SK-MEL-5 (cell line): ENCODE results near the gene RALGAPA2. TPM values are rescaled to one million over a fixed set of nuclear protein-coding genes. Genes with fewer than 3 reads are reported as not detected.

Experiments used
- DNase-seq: peaks from one replicate; pipeline ENCODE4 v3.0.0-alpha.2; 2016; ENCODE audit warnings: low read depth, low spot score
- in situ Hi-C: cut with HindIII; loops from 2 replicates; pipeline ENCODE4 v1.10.0; 2016; ENCODE audit warnings: low sequenced_read_pairs, high pct_unique_total_duplicates, low pct_unique_long_range_greater_than_20kb
- total RNA-seq: library from RNA; depleted of rRNA; stranded (reverse); fragments of >200 nt; shearing (Covaris generic); gene quantifications from 2 replicates; pipeline ENCODE4 v1.2.3, GENCODE V29; 2014

The RALGAPA2 gene
- total RNA-seq, 1 experiment from 2014 or later = 9.3 TPM

GRCh38 chr20:20612251-20612650 lies 100.2 kb downstream of the RALGAPA2 start:
- DNase-seq = no peak
- in situ Hi-C loops = no loop called here

DNA sequence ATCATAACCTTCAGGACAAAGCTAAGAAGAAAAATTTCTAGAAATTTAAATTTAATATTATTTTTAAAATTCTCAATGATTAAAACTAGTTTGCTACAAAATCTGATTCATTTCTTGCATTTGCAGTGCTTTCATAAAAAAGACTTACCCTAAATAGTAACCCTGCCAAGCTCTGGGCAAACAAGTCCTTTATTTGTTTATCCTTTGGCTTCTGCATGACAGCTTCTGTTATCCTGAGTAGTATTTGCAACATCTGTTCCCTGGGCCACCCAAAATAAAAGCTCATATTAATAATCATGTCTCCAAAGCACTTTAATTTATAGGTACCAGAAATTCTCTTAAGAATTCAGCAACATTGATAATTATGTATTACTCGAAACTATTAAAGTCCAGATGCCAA lies 101.3 kb downstream of the RALGAPA2 start:
- in situ Hi-C loops = no loop called here

GRCh38 chr20:20609522-20609921 lies 102.9 kb downstream of the RALGAPA2 start:
- no peak for DNase-seq
- in situ Hi-C loops = no loop called here

More for the DNA sequence above, 101.3 kb downstream of the RALGAPA2 start:
- no peak for DNase-seq

DNA sequence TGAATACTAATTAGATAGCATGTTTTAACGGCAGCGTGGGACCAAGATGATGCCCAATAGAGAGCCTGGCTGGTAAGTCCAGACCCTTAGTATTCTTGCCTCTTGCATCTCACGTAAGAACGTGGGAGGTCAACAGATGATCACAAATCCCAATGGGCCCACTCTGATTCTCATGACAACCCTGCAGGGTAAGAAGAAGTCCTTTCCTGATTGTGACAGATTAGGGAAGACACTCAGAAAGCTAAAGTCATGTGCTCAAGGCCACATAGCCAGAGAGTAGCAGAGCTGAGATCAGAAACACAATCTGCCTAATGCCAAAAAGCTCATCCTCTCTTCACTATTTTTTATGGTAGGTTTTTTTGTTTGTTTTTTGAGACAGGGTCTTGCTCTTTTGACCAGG lies 103.8 kb downstream of the RALGAPA2 start:
- in situ Hi-C loops = no loop called here

DNA sequence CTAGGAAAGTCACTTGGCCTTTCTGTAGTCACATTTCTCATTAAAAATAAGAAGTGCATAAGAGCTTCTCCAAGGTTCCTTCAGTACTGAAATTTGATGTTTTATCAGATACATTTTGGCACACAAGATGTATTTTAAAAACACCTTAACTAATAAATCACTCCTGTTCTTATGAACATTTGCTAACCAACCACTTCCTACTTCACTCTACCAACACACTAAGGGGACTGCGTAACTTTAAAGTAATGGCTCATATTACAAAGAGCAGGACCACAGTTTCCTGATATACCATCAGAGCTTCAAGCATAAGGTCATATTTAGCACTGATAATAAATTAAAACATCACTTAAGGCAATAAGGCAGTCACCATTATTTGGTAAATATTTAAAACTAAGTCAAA lies 104.4 kb downstream of the RALGAPA2 start:
- in situ Hi-C loops = no loop called here
- DNase-seq = no peak

More for the DNA sequence above, 103.8 kb downstream of the RALGAPA2 start:
- DNase-seq = no peak

DNA sequence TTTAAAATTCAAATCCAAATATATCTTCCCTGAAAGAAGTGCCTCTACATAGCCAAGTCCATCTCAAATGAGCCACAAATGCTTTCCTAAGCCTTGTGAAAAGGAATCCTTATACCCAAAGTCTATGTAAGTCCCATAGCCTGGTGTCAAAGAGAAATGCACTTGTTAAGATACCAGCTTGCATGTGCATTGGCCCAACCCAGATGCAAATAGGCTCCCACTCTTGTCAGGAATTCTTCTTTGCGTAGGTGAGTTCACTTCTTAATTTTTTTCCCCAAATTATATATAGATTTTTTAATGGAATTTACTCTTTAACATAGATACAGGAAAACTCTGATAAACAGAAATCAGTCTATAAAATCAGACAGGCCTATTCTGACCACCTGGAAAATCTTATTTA lies 105.6 kb downstream of the RALGAPA2 start:
- no peak for DNase-seq
- in situ Hi-C loops = no loop called here

GRCh38 chr20:20606050-20606449 lies 106.4 kb downstream of the RALGAPA2 start:
- in situ Hi-C loops = no loop called here
- DNase-seq = no peak

- no peak for DNase-seq
- in situ Hi-C loops = no loop called here
These were observed 107.5 kb downstream of the RALGAPA2 start for GRCh38 chr20:20604907-20605306.

DNA sequence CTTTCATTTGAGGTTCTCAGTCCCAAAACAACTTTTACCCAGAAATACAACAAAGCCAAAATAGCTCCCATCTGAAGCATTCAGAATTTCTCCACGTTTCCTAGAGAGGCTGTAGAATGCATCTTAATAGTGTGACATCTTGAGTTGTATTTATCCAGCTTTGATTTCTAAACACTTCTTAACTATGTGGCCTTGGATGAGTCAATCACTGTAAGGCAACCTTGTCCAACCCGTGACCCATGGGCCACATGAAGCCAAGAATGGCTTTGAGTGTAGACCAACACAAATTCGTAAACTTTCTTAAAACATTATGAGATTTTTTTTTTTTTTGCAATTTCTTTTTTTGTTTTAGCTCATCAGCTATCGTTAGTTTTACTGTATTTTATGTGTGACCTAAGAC lies 108.1 kb downstream of the RALGAPA2 start:
- in situ Hi-C loops = no loop called here
- DNase-seq = no peak

GRCh38 chr20:20603339-20603990 lies 109.0 kb downstream of the RALGAPA2 start:
- DNase-seq = no peak
- in situ Hi-C loops = no loop called here

GRCh38 chr20:20597966-20598365 lies 114.5 kb downstream of the RALGAPA2 start:
- no peak for DNase-seq
- in situ Hi-C loops = no loop called here

GRCh38 chr20:20594171-20594530 lies 118.3 kb downstream of the RALGAPA2 start:
- in situ Hi-C loops = no loop called here
- DNase-seq = peak; percentile 42

GRCh38 chr20:20593447-20594170 lies 118.8 kb downstream of the RALGAPA2 start:
- peak; percentile 84 for DNase-seq
- in situ Hi-C loops = no loop called here

- no peak for DNase-seq
- in situ Hi-C loops = no loop called here
These were observed 127.3 kb downstream of the RALGAPA2 start for GRCh38 chr20:20585146-20585545.

GRCh38 chr20:20582734-20583133 lies 129.7 kb downstream of the RALGAPA2 start:
- in situ Hi-C loops = no loop called here

DNA sequence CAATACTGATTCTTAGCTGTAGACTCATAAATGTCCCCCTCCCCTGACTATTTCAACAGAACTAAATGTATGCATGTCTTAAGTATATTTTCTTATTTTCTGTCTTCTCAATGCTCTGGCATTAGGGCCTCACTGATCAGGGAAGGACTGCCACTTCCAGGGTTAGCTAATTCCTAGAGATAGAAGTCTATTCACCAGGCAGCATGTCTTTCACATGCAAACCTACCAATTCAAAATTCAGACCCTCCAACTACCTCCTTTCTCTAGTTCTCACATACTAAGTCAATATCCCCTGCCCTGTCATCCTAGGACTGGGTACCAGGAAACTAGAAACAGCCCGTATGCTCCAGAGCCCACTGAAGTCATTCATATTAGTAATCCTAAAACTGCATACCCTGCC lies 132.3 kb downstream of the RALGAPA2 start:
- in situ Hi-C loops = no loop called here
- DNase-seq = no peak

More at GRCh38 chr20:20582734-20583133, 129.7 kb downstream of the RALGAPA2 start:
- no peak for DNase-seq

DNA sequence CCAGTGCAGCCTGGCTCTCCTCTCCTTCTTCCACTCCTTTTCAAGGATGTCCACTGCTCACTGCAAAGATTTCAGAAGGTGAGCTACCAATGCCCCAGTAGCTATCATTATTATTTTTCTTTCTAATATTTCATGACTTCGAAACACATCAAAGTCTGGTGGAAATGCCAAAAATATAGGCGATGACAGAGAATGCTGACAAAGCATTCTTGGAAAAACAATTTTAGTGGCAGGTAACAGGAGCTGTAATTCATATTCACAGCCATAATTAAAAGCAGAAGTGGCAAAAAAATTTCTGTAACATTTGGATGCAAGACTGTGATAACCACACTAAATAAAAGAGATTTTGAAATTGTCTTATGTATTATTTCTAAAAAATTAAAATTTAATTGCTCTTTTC lies 133.6 kb downstream of the RALGAPA2 start:
- in situ Hi-C loops = no loop called here

DNA sequence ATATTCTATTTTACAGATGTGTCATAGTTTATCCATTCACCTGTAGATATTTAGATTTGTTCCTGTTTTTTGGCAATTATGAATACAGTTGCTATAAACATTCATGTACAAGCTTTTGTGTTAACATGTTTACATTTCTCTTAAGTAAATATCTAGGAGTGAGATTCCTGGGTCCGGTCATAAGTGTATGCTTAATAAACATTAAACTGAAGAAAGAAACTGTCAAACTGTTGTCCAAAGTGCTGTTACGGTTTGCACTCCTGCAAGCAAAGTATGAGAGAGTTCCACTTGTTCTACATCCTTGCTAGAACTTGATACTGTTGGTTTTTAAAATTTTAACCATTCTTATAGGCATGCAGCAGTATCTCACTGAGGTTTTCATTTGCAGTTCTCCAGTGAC lies 138.6 kb downstream of the RALGAPA2 start:
- in situ Hi-C loops = no loop called here
- DNase-seq = no peak

More for the DNA sequence above, 133.6 kb downstream of the RALGAPA2 start:
- no peak for DNase-seq

DNA sequence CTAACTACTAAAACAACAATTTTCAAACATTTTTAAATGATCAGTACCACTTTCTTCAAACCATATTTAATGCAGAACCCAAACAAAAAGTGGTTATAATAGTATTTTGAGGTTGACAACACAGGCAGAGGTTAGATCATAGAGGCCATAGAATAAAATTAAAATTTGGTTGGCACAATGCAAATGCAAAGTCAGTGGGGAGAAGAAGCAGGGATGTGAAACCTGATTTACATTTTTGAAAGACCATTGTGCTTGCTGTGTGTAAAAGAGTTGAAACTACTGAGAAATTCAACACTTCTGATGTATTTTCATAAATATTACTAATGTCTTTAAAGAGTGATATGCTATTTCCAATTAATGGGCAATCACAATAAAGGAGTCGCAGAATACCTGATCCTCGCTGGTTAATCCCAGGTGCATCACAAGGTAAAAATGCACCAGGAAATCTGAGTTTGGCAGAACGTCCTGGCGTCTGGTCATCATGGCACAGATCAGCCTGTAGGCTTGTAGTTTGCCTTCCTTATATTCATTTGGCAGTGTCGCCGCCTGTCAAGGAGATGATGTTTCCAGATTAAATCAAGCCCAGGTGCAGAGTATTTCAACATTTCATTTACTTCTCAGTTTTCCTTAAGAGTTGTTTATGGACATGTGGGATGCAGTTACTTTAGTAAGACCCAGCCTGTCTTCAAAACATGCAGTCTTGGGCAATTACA lies 141.2 kb downstream of the RALGAPA2 start:
- in situ Hi-C loops = no loop called here
- no peak for DNase-seq
